ENCODE measurements around the gene LRMDA. TPM values are rescaled to one million over a fixed set of nuclear protein-coding genes. Genes with fewer than 3 reads are reported as not detected.
"Not testable (repeated sequence)": the region's sequence is repeated elsewhere in the genome, so short reads cannot be mapped to it uniquely, and the experiment has no call there.

LRMDA gene
- polyA plus RNA-seq, 1 donor (not counting 4 experiments of a cell fraction or from before 2014, with no cell fraction given): not detected

- Histone ChIP-seq H3K27ac (ENCODE audit: control insufficient read depth, insufficient read depth, low read length) (no peak overlapping the region), H3K4me2 (ENCODE audit: control insufficient read depth, extremely low read depth, insufficient read depth, low read depth, low read length) (no peak overlapping the region), H3K9me1 (ENCODE audit: control insufficient read depth, extremely low read depth, insufficient read depth, low read length) (no peaks in the 10 kb centered on the region), H3K9ac (ENCODE audit: control insufficient read depth, extremely low read depth, insufficient read depth, low read length) (no peak overlapping the region), H2AFZ (ENCODE audit: control insufficient read depth, low read length) (no peak overlapping the region), H3K4me1 (ENCODE audit: control insufficient read depth, extremely low read depth, insufficient read depth, low read length) (peaks cover 5% of the 10 kb centered on the region), H3K4me3 (ENCODE audit: control insufficient read depth in 2 of 3, extremely low read depth in 1 of 3, insufficient read depth in 2 of 3, low read depth in 1 of 3, low read length in 3 of 3) (no peak overlapping the region), H3K27me3 (ENCODE audit: control insufficient read depth, extremely low read depth, insufficient read depth, low read length) (no peaks in the 10 kb centered on the region), H3K79me2 (ENCODE audit: control insufficient read depth, insufficient read depth, low read length) (no peaks in the 10 kb centered on the region), H4K20me1 (ENCODE audit: control insufficient read depth, extremely low read depth, insufficient read depth, low read length) (no peaks in the 10 kb centered on the region), H3K36me3 (ENCODE audit: control insufficient read depth in 2 of 2, extremely low read depth in 1 of 2, insufficient read depth in 2 of 2, low read length in 2 of 2) (no peaks in the 10 kb centered on the region), H3K9me3 (ENCODE audit: control insufficient read depth, low read depth, low read length) (no peaks in the 10 kb centered on the region)
- no peak for DNase-seq (ENCODE audit: low read depth, low spot score)
- dilution Hi-C loops (cut with MboI; ENCODE audit: extremely low pct_ligation_motif_present, low sequenced_read_pairs): no loop called here
- no peak for TF ChIP-seq EZH2 (IDR thresholded peaks at IDR 0.05; ENCODE audit: low read length)
- TF ChIP-seq CTCF (optimal IDR thresholded peaks at IDR 0.05 in 1 of 3, IDR thresholded peaks at IDR 0.05 in 1 of 3, conservative IDR thresholded peaks at IDR 0.05 in 1 of 3; ENCODE audit: extremely low read depth in 1 of 3, insufficient read depth in 2 of 3, low read length in 3 of 3): no peak
- FAIRE-seq: no peak
Observed at GRCh38 chr10:76582531-76582930, 1151.1 kb downstream of the LRMDA start.

GRCh38 chr10:76583711-76584161 is 1152.3 kb downstream of the LRMDA start:
- Histone ChIP-seq H3K9me3 (ENCODE audit: control insufficient read depth, low read depth, low read length) (no peaks in the 10 kb centered on the region), H2AFZ (ENCODE audit: control insufficient read depth, low read length) (peak overlapping the region; percentile 34), H3K9me1 (ENCODE audit: control insufficient read depth, extremely low read depth, insufficient read depth, low read length) (no peaks in the 10 kb centered on the region), H3K36me3 (ENCODE audit: control insufficient read depth in 2 of 2, extremely low read depth in 1 of 2, insufficient read depth in 2 of 2, low read length in 2 of 2) (no peaks in the 10 kb centered on the region), H4K20me1 (ENCODE audit: control insufficient read depth, extremely low read depth, insufficient read depth, low read length) (no peaks in the 10 kb centered on the region), H3K27ac (ENCODE audit: control insufficient read depth, insufficient read depth, low read length) (no peak overlapping the region), H3K79me2 (ENCODE audit: control insufficient read depth, insufficient read depth, low read length) (no peaks in the 10 kb centered on the region), H3K9ac (ENCODE audit: control insufficient read depth, extremely low read depth, insufficient read depth, low read length) (no peak overlapping the region), H3K27me3 (ENCODE audit: control insufficient read depth, extremely low read depth, insufficient read depth, low read length) (no peaks in the 10 kb centered on the region), H3K4me1 (ENCODE audit: control insufficient read depth, extremely low read depth, insufficient read depth, low read length) (peaks cover 5% of the 10 kb centered on the region), H3K4me3 (ENCODE audit: control insufficient read depth in 2 of 3, extremely low read depth in 1 of 3, insufficient read depth in 2 of 3, low read depth in 1 of 3, low read length in 3 of 3) (peak overlapping the region in 1 of 3 experiments; percentile 34), H3K4me2 (ENCODE audit: control insufficient read depth, extremely low read depth, insufficient read depth, low read depth, low read length) (peak overlapping the region; percentile 75)
- no peak for TF ChIP-seq EZH2 (IDR thresholded peaks at IDR 0.05; ENCODE audit: low read length)
- DNase-seq (ENCODE audit: low read depth, low spot score) (no peak), FAIRE-seq (peak; percentile 67)
- dilution Hi-C loops (cut with MboI; ENCODE audit: extremely low pct_ligation_motif_present, low sequenced_read_pairs): no loop called here

- H3K4me1 ChIP-seq (ENCODE audit: control insufficient read depth, extremely low read depth, insufficient read depth, low read length); H4K20me1 ChIP-seq (ENCODE audit: control insufficient read depth, extremely low read depth, insufficient read depth, low read length); dilution Hi-C loops (cut with MboI; ENCODE audit: extremely low pct_ligation_motif_present, low sequenced_read_pairs); H3K79me2 ChIP-seq (ENCODE audit: control insufficient read depth, insufficient read depth, low read length); H3K36me3 ChIP-seq (ENCODE audit: control insufficient read depth in 2 of 2, extremely low read depth in 1 of 2, insufficient read depth in 2 of 2, low read length in 2 of 2); H3K27ac ChIP-seq (ENCODE audit: control insufficient read depth, insufficient read depth, low read length); H3K9ac ChIP-seq (ENCODE audit: control insufficient read depth, extremely low read depth, insufficient read depth, low read length); H3K4me3 ChIP-seq (ENCODE audit: control insufficient read depth in 2 of 3, extremely low read depth in 1 of 3, insufficient read depth in 2 of 3, low read depth in 1 of 3, low read length in 3 of 3); DNase-seq (ENCODE audit: low read depth, low spot score); FAIRE-seq; H3K9me1 ChIP-seq (ENCODE audit: control insufficient read depth, extremely low read depth, insufficient read depth, low read length); H3K9me3 ChIP-seq (ENCODE audit: control insufficient read depth, low read depth, low read length); H3K27me3 ChIP-seq (ENCODE audit: control insufficient read depth, extremely low read depth, insufficient read depth, low read length); H2AFZ ChIP-seq (ENCODE audit: control insufficient read depth, low read length): not testable (repeated sequence)
- H3K4me2 ChIP-seq (ENCODE audit: control insufficient read depth, extremely low read depth, insufficient read depth, low read depth, low read length): peak overlapping the region; percentile 75
Observed at GRCh38 chr10:76584466-76584865, 1153.0 kb downstream of the LRMDA start.

Small RNA genes within 50 kb of the gene (small RNA-seq; reads per million reads assigned to genes)
- gene MIR606 (ENCODE audit: insufficient read length in 3 of 3, low read depth in 3 of 3, low replicate concordance in 1 of 3): 0 reads per million in 3 experiments
- gene RN7SL518P (ENCODE audit: insufficient read length in 3 of 3, low read depth in 3 of 3, low replicate concordance in 1 of 3): 0 reads per million in 3 experiments
- 0 reads per million in 3 experiments for gene RNU6-673P (ENCODE audit: insufficient read length in 3 of 3, low read depth in 3 of 3, low replicate concordance in 1 of 3)

Other genes with a start within 250 kb of the LRMDA start
- 82.5 to 218 TPM (median 152 TPM) in 3 replicates for gene VDAC2, start 220.8 kb upstream of the LRMDA start, polyA plus RNA-seq
- 6.2 to 12.8 TPM (median 6.8 TPM) in 3 replicates for gene COMTD1, start 195.7 kb upstream of the LRMDA start, polyA plus RNA-seq
- gene ZNF503, start 29.9 kb upstream of the LRMDA start, polyA plus RNA-seq: 1.5 to 3.1 TPM (median 2.8 TPM) in 3 replicates

Data from keratinocyte (primary cell).